Colon (tissue), 2 donors: ENCODE data around the gene LRRC4C.

Experiments used
- FAIRE-seq: peaks from 2 replicates; lab custom pipeline; 2012; peaks lifted over from hg19 to GRCh38; lab: Jason Lieb, UNC
- donor health status: control.
- donor health status: control.

The LRRC4C gene

GRCh38 chr11:41116970-41117369 is 342.5 kb downstream of the LRRC4C start:
- FAIRE-seq, result no peak

- no peak for FAIRE-seq
Measured at GRCh38 chr11:41115066-41115465, 344.4 kb downstream of the LRRC4C start.

- FAIRE-seq, result no peak
Measured at GRCh38 chr11:41113160-41113559, 346.3 kb downstream of the LRRC4C start.

GRCh38 chr11:41110527-41110926 is 348.9 kb downstream of the LRRC4C start:
- no peak for FAIRE-seq

GRCh38 chr11:41102471-41102870 is 357.0 kb downstream of the LRRC4C start:
- FAIRE-seq, result no peak

GRCh38 chr11:41099654-41100053 is 359.8 kb downstream of the LRRC4C start:
- no peak for FAIRE-seq

GRCh38 chr11:41085123-41085522 is 374.3 kb downstream of the LRRC4C start:
- FAIRE-seq, result no peak

- no peak for FAIRE-seq
Measured at GRCh38 chr11:41081756-41082285, 377.6 kb downstream of the LRRC4C start.

GRCh38 chr11:41074318-41074717 is 385.1 kb downstream of the LRRC4C start:
- no peak for FAIRE-seq

- no peak for FAIRE-seq
Measured at GRCh38 chr11:41065432-41065831, 394.0 kb downstream of the LRRC4C start.

GRCh38 chr11:41058138-41058537 is 401.3 kb downstream of the LRRC4C start:
- no peak for FAIRE-seq

GRCh38 chr11:41056892-41057569 is 402.4 kb downstream of the LRRC4C start:
- FAIRE-seq, result no peak

- FAIRE-seq, result no peak
Measured at GRCh38 chr11:41053894-41054293, 405.6 kb downstream of the LRRC4C start.

GRCh38 chr11:41051919-41052635 is 407.4 kb downstream of the LRRC4C start:
- FAIRE-seq, result no peak

GRCh38 chr11:41050791-41051190 is 408.7 kb downstream of the LRRC4C start:
- no peak for FAIRE-seq

GRCh38 chr11:41047229-41047628 is 412.2 kb downstream of the LRRC4C start:
- FAIRE-seq, result no peak

- no peak for FAIRE-seq
Measured at GRCh38 chr11:41045266-41045665, 414.2 kb downstream of the LRRC4C start.

- no peak for FAIRE-seq
Measured at GRCh38 chr11:41044747-41045146, 414.7 kb downstream of the LRRC4C start.

GRCh38 chr11:41042688-41043087 is 416.8 kb downstream of the LRRC4C start:
- FAIRE-seq, result no peak

- FAIRE-seq, result no peak
Measured at GRCh38 chr11:41040474-41040873, 419.0 kb downstream of the LRRC4C start.

- FAIRE-seq, result no peak
Measured at GRCh38 chr11:41039592-41039991, 419.9 kb downstream of the LRRC4C start.

GRCh38 chr11:41031551-41032060 is 427.8 kb downstream of the LRRC4C start:
- FAIRE-seq, result no peak

- FAIRE-seq, result no peak
Measured at GRCh38 chr11:41020259-41020658, 439.2 kb downstream of the LRRC4C start.
